Measurements from ENCODE around the gene FAM131B. TPM values are rescaled to one million over a fixed set of nuclear protein-coding genes. Genes with fewer than 3 reads are reported as not detected.

Gene FAM131B
- total RNA-seq, 4 donors from 2014 or later, result 0.27 to 1.4 (median 0.42) TPM; not detected in 1

DNA sequence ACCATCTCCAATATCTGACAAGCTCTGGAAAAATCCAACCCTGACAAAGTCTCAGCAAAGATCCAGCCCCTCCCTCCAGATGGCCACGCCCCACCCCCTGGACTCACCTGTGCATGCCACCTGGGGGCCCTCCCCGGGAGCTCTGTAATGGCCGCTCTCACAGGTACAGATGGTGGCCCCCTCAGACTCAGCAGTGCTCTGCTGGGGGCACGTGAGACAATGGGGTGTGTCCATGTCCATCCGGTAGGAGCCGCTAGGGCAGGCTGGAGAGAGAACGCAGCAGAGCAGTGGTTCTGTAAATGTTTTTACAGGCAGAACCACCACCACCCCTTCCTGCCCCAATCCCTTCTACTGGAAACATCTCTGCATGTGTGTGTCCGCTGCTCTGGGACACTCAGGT is 36.6 kb upstream of the FAM131B start:
- H3K4me3 ChIP-seq (ENCODE audit: low read depth, poor library complexity, severe bottlenecking), result no peak overlapping the region
- TF ChIP-seq POLR2A (IDR thresholded peaks at IDR 0.05) (no peak), CTCF (IDR thresholded peaks at IDR 0.05) (no peak)
- peak in 1 of 2 donors; percentile 79 for DNase-seq (ENCODE audit: low spot score in 2 of 2)
- intact Hi-C loops (cut with DNase I; ENCODE audit: low total_unique reads), result no loop called here
- 82 to 94% methylated on average over 8 of the region's 8 CpGs for WGBS, 2 donors

DNA sequence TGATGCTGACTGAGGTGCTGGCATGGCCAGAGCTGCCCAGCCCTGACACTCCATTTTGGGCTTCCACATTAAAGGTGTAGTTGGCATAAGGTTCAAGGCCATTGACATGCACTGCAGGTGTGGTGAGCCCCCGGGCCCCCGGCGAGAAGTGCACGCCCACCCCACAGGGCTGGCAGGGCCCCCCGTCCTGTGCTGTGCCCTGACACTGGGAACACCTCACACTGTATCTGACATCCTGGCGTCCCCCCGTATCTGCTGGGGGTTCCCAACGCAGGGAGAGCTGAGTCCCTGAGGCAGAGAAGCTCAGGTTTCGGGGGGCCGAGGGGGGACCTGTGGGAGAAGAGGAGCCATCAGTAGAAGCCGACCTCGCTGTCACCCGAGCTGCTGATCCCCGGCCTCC is 36.1 kb upstream of the FAM131B start:
- H3K4me3 ChIP-seq (ENCODE audit: low read depth, poor library complexity, severe bottlenecking), result no peak overlapping the region
- intact Hi-C loops (cut with DNase I; ENCODE audit: low total_unique reads), result no loop called here
- TF ChIP-seq POLR2A (IDR thresholded peaks at IDR 0.05), result no peak
- TF ChIP-seq CTCF (IDR thresholded peaks at IDR 0.05), result no peak
- WGBS, 2 donors, result 90 to 95% methylated on average over 9 to 14 of the region's 14 CpGs
- DNase-seq (ENCODE audit: low spot score in 2 of 2), result peak in 1 of 2 donors; percentile 78

DNA sequence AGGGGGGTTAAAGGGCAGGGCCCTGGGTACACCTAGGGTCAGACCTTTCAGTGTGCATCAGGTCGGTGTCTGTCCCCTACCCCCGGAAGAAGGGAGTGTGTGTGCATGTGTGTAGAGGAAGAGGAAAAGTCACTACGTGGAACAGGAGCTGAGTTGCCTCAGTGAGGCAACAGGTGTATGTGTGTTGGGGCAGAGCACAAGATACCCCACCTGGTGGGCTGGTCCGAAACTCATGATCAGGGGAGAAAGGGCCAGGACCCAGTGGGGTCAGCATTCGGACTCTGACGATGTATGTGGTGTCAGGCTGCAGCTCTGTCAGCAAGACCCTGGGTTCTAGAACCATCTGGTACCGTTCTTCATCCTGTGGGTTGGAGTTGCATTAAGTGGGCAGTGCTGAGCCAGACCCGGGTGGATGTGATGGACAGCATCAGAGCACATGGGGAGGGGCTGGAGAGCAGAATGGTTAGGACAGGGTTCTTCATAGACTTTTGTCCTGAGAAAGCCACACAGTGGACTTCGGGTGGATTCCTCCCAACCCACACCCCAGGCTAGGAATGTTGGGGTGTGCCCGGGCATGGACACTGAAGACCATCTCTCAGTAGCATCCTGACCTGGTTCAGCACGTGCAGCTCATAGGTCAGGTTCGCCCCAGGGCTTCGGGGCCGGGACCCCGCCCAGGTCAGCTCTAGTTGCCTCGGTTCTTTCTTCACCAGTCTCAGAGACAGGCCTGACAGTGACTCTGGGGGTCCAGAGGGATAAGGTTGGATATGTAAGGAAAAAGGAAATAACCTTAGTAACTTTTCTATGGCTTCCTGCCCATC is 35.4 kb upstream of the FAM131B start:
- TF ChIP-seq CTCF (IDR thresholded peaks at IDR 0.05) (no peak), POLR2A (IDR thresholded peaks at IDR 0.05) (no peak)
- WGBS, 2 donors, result 91% methylated on average over 16 of the region's 16 CpGs
- intact Hi-C loops (cut with DNase I; ENCODE audit: low total_unique reads), result no loop called here
- H3K4me3 ChIP-seq (ENCODE audit: low read depth, poor library complexity, severe bottlenecking), result no peak overlapping the region
- DNase-seq (ENCODE audit: low spot score in 2 of 2), result peak in 1 of 2 donors; percentile 64

DNA sequence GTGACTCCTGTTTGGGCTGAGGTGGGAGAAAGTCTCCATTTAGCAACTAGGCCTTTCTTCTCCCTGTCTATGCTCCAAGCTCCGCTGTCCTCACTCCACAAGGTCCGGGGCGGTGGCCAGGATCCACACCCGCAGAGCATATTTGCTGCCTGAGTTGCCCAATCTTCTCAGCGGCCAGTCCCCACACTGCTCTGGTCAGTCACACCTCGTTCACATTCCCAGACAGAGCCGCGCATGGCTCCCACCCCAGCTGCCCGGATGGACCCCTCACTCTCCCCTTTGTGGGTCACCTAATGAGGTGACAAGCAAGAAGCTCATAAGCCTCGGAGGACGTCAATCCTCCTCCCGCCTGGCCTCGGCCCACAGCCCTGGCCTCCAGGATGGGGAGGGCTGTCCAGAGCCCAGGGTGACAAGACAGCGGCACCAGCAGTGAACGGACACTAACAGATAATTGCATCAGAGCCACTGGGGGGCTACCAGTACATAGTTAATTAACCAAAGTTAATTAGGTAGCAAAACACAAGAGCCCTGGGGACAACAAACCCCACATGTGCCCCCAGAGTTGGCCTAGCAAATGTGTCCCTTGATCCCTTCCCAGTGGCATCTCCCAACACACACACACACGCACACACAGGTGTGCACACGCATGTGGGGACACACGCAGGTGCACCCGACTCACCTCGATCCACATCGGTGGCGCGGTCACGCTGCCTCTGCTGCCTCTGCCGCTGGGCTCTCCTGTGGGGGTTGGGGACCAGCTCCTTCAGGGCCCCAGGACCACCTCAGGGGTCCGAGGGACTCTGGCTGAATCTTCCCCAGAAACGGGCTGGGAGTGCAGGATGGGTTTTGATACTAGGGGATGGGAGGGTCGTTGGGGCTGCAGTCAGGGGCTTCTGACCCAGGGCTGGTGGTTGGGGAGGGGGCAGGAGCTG is 34.4 kb upstream of the FAM131B start:
- intact Hi-C loops (cut with DNase I; ENCODE audit: low total_unique reads), result no loop called here
- TF ChIP-seq POLR2A (IDR thresholded peaks at IDR 0.05) (no peak), CTCF (IDR thresholded peaks at IDR 0.05) (no peak)
- DNase-seq (ENCODE audit: low spot score in 2 of 2), result peak in 1 of 2 donors; percentile 84
- WGBS, 2 donors, result 78 to 86% methylated on average over 18 to 28 of the region's 28 CpGs
- H3K4me3 ChIP-seq (ENCODE audit: low read depth, poor library complexity, severe bottlenecking), result no peak overlapping the region

GRCh38 chr7:143396182-143396581 is 33.7 kb upstream of the FAM131B start:
- WGBS, 2 donors, result 66 to 80% methylated on average over 4 to 7 of the region's 7 CpGs
- no peak overlapping the region for H3K4me3 ChIP-seq (ENCODE audit: low read depth, poor library complexity, severe bottlenecking)
- DNase-seq (ENCODE audit: low spot score in 2 of 2), result peak in 1 of 2 donors; percentile 69
- TF ChIP-seq CTCF (IDR thresholded peaks at IDR 0.05) (no peak), POLR2A (IDR thresholded peaks at IDR 0.05) (no peak)
- intact Hi-C loops (cut with DNase I; ENCODE audit: low total_unique reads), result no loop called here

Data from lower leg skin (tissue), 4 donors.